Ishikawa (cell line): ENCODE results near the gene KNOP1.

Experiments
- EP300 ChIP-seq: IDR thresholded peaks from 2 replicates; pipeline ENCODE4 v1.6.1; 2012; ENCODE audit warnings: borderline replicate concordance
- RAD21 ChIP-seq: IDR thresholded peaks from 2 replicates; pipeline ENCODE4 v1.6.1; 2012; ENCODE audit warnings: low read depth
- TF ChIP-seq, protein P1 (sequence below): IDR thresholded peaks from 2 replicates; pipeline ENCODE4 v1.6.1; 2012; ENCODE audit warnings: low read depth, mild to moderate bottlenecking
- TF ChIP-seq, protein P2 (sequence below): IDR thresholded peaks from 2 replicates; pipeline ENCODE4 v1.6.1; 2012

DNA sequence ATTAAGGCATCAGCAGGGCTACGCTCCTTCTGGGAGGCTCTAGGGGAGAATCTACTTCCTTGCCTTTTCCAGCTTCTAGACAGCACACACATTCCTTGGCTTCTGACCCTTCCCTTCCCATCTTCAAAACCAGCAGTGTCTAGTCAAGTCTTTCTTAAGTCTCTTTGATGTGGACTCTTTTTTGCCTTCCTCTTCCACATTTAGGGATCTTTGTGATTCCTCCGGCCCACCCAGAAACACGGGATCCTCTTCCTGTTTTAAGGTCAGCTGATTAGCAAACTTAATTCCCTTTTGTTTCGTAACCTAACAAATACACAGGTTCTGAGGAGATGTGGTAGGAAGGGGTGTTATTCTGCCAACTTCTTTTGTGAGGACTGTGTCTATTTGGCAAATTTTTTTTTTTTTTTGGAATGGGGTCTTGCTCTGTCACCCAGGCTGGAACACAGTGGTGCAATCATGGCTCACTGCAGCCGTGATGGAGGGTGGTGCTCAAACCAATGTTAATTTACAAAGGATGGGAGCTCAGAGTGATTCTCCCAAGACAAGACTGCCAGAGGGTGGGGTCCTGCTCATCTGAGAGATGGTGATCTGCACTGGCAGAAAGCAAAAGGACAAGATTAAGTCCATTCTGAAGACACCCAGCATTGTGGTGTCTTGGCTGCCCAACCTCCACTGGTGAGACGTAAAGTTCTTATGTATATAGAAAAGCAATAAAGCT, 14.7 kb downstream of the KNOP1 start:
- TF ChIP-seq EP300 = no peak
- TF ChIP-seq, protein P1, sequence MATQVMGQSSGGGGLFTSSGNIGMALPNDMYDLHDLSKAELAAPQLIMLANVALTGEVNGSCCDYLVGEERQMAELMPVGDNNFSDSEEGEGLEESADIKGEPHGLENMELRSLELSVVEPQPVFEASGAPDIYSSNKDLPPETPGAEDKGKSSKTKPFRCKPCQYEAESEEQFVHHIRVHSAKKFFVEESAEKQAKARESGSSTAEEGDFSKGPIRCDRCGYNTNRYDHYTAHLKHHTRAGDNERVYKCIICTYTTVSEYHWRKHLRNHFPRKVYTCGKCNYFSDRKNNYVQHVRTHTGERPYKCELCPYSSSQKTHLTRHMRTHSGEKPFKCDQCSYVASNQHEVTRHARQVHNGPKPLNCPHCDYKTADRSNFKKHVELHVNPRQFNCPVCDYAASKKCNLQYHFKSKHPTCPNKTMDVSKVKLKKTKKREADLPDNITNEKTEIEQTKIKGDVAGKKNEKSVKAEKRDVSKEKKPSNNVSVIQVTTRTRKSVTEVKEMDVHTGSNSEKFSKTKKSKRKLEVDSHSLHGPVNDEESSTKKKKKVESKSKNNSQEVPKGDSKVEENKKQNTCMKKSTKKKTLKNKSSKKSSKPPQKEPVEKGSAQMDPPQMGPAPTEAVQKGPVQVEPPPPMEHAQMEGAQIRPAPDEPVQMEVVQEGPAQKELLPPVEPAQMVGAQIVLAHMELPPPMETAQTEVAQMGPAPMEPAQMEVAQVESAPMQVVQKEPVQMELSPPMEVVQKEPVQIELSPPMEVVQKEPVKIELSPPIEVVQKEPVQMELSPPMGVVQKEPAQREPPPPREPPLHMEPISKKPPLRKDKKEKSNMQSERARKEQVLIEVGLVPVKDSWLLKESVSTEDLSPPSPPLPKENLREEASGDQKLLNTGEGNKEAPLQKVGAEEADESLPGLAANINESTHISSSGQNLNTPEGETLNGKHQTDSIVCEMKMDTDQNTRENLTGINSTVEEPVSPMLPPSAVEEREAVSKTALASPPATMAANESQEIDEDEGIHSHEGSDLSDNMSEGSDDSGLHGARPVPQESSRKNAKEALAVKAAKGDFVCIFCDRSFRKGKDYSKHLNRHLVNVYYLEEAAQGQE = no peak
- TF ChIP-seq, protein P2, sequence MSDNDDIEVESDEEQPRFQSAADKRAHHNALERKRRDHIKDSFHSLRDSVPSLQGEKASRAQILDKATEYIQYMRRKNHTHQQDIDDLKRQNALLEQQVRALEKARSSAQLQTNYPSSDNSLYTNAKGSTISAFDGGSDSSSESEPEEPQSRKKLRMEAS = no peak
- no peak for TF ChIP-seq RAD21
